Liver (tissue), 9 donors: ENCODE results near the gene IZUMO2. TPM values are rescaled to one million over a fixed set of nuclear protein-coding genes. Genes with fewer than 3 reads are reported as not detected.

Source experiments
- DNase-seq: peaks from one replicate; pipeline ENCODE4 v3.0.0-alpha.2; 2017; ENCODE audit warnings: low spot score
- H3K27ac ChIP-seq, 2 donors: one replicate each; pipeline ENCODE4 v1.7.0; 2013; ENCODE audit warnings: inconsistent platforms in 2 of 2, low read length in 2 of 2, control low read depth in 1 of 2, low read depth in 1 of 2, mild to moderate bottlenecking in 1 of 2
- H3K27me3 ChIP-seq, 4 donors: one replicate each; pipeline versions ENCODE4 v1.6.1 to v1.7.0; 2013; ENCODE audit warnings: low read length in 3 of 4, inconsistent platforms in 1 of 4, mild to moderate bottlenecking in 1 of 4, moderate library complexity in 1 of 4; ENCODE audit not compliant: control insufficient read depth in 4 of 4, insufficient read depth in 4 of 4
- H3K36me3 ChIP-seq, 4 donors: one replicate each; pipeline versions ENCODE4 v1.6.1 to v1.7.0; 2013; ENCODE audit warnings: low read length in 3 of 4, mild to moderate bottlenecking in 3 of 4, low read depth in 1 of 4, moderate library complexity in 1 of 4; ENCODE audit not compliant: control insufficient read depth in 4 of 4, insufficient read depth in 3 of 4
- H3K4me1 ChIP-seq, 4 donors: one replicate each; pipeline versions ENCODE4 v1.6.1 to v1.7.0; 2013; ENCODE audit warnings: low read length in 3 of 4, mild to moderate bottlenecking in 3 of 4, moderate library complexity in 1 of 4; ENCODE audit not compliant: control insufficient read depth in 4 of 4, insufficient read depth in 4 of 4
- H3K4me3 ChIP-seq, 3 donors: one replicate each; pipeline versions ENCODE4 v1.6.1 to v1.7.0; 2013; ENCODE audit warnings: low read length in 3 of 3, control low read depth in 1 of 3, low read depth in 1 of 3, mild to moderate bottlenecking in 1 of 3
- H3K9ac ChIP-seq, 2 donors: one replicate each; pipeline ENCODE4 v1.7.0; 2013; ENCODE audit warnings: low read length in 2 of 2, mild to moderate bottlenecking in 2 of 2, moderate library complexity in 2 of 2, control low read depth in 1 of 2, low read depth in 1 of 2
- H3K9me3 ChIP-seq, 4 donors: one replicate each; pipeline versions ENCODE4 v1.6.1 to v1.7.0; 2013; ENCODE audit warnings: low read length in 3 of 4; ENCODE audit not compliant: control insufficient read depth in 4 of 4
- EGR1 ChIP-seq, 2 donors: IDR thresholded peaks; 2 replicates each; pipeline ENCODE4 v1.6.1; 2016 to 2018; ENCODE audit warnings: antibody characterized with exemption in 2 of 2, low read depth in 2 of 2
- FOXA2 ChIP-seq: IDR thresholded peaks from 2 replicates; pipeline ENCODE4 v1.6.1; 2016; ENCODE audit warnings: antibody characterized with exemption
- GABPA ChIP-seq, 2 donors: IDR thresholded peaks in 1 of 2; conservative IDR thresholded peaks in 1 of 2; 2 replicates each; pipeline ENCODE4 v1.6.1; 2016; ENCODE audit warnings: antibody characterized with exemption in 2 of 2, mild to moderate bottlenecking in 1 of 2, moderate library complexity in 1 of 2
- HNF4G ChIP-seq: IDR thresholded peaks from 2 replicates; pipeline ENCODE4 v1.6.1; 2016; ENCODE audit warnings: antibody characterized with exemption
- JUND ChIP-seq, 2 donors: IDR thresholded peaks; 2 replicates each; pipeline ENCODE4 v1.6.1; 2016; ENCODE audit warnings: antibody characterized with exemption in 2 of 2
- NR2F2 ChIP-seq: IDR thresholded peaks from 2 replicates; pipeline ENCODE4 v1.6.1; 2016; ENCODE audit warnings: antibody characterized with exemption
- RXRA ChIP-seq, 2 donors: IDR thresholded peaks; 2 replicates each; pipeline ENCODE4 v1.6.1; 2017 to 2018; ENCODE audit warnings: antibody characterized with exemption in 2 of 2, mild to moderate bottlenecking in 1 of 2
- SP1 ChIP-seq: IDR thresholded peaks from 2 replicates; pipeline ENCODE4 v1.6.1; 2018; ENCODE audit warnings: antibody characterized with exemption, mild to moderate bottlenecking
- TAF1 ChIP-seq: conservative IDR thresholded peaks from 2 replicates; pipeline ENCODE4 v1.6.1; 2016; ENCODE audit warnings: antibody characterized with exemption, mild to moderate bottlenecking
- YY1 ChIP-seq: IDR thresholded peaks from 2 replicates; pipeline ENCODE4 v1.6.1; 2016; ENCODE audit warnings: antibody characterized with exemption, mild to moderate bottlenecking
- WGBS: extraction: QIAGEN DNeasy Blood & Tissue Kit; methylation state at CpG from one replicate; pipeline ENCODE4 v1.1.7; 2013; 5-methylcytosine and 5-hydroxymethylcytosine counted together
- polyA plus RNA-seq, 2 donors: library from polyadenylated mRNA; stranded (reverse) in 1 of 2; unstranded in 1 of 2; fragments of 200-250 nt in 1 of 2; fragments of >200 nt in 1 of 2; fragmentation: Nextera tagmentation in 1 of 2; extraction: Ambion mirVana in 1 of 2; gene quantifications; one replicate each; pipeline versions ENCODE4 v1.2.1 to v1.2.3, GENCODE V29; 2013 to 2015
- total RNA-seq, 2 donors: library from RNA; depleted of rRNA; stranded (reverse); fragments of >200 nt; gene quantifications; one replicate each; pipeline ENCODE4 v1.2.3, GENCODE V29; 2014
- TF ChIP-seq, protein P1 (sequence below): IDR thresholded peaks from 2 replicates; pipeline ENCODE4 v1.6.1; 2016; ENCODE audit warnings: antibody characterized with exemption
- TF ChIP-seq, protein P2 (sequence below): fragments of 150-350 bp; IDR thresholded peaks from 2 replicates; pipeline ENCODE4 v1.5.1; 2017; ENCODE audit warnings: improper control_type of control experiment, low read depth, low read length; ENCODE audit not compliant: missing input control
- TF ChIP-seq, protein P3 (sequence below): IDR thresholded peaks from 2 replicates; pipeline ENCODE4 v1.6.1; 2016; ENCODE audit warnings: antibody characterized with exemption, mild to moderate bottlenecking
- TF ChIP-seq, protein P4 (sequence below): IDR thresholded peaks from 2 replicates; pipeline ENCODE4 v1.6.1; 2016; ENCODE audit warnings: antibody characterized with exemption
- TF ChIP-seq, protein P5 (sequence below): IDR thresholded peaks from 2 replicates; pipeline ENCODE4 v1.6.1; 2016; ENCODE audit warnings: antibody characterized with exemption
- donor health status: healthy.
- donor health status: healthy.
- donor health status: healthy.
- donor health status: healthy.
- donor health status: healthy.

The IZUMO2 gene
- total and polyA plus RNA-seq, 4 donors = not detected

DNA sequence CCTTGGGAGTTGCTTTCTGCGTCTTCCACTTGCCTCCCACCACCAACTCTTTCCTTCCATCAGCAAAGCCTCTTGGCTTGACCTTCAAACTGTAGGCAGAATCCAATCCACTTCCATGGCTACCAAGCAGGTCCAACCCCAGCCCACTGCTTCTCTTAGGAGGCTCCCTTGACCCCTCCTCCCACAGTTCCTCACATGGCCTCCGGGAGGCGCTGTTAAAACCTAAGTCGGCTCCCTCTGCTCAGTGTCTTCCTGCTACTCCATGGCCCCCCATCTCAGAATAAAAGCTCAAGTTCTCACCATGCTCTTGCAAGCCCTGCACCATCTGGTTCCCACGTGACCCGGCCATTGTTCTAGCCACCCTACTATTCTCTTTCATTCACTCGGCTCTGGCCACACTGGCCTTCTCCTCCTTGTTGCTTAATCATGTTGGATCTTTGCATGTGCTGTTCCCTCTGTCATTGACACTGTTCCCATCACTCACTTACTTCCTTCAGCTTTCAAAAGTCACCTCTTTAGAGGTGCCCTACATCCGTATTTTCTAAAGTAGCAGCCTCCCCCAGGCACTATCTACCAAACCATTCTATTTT lies 7.5 kb downstream of the IZUMO2 start:
- H3K36me3 ChIP-seq = no peaks in the 10 kb centered on the region
- 82% methylated on average over 8 of the region's 8 CpGs for WGBS
- DNase-seq = no peak

More for the DNA sequence above, 7.5 kb downstream of the IZUMO2 start:
- H3K4me3 ChIP-seq = no peak overlapping the region
- H3K9me3 ChIP-seq = peaks cover 0 to 5% (median 2%) of the 10 kb centered on the region in 4 donors
- H3K9ac ChIP-seq = no peak overlapping the region
- no peaks in the 10 kb centered on the region for H3K27me3 ChIP-seq
- H3K4me1 ChIP-seq = no peaks in the 10 kb centered on the region
- no peak overlapping the region for H3K27ac ChIP-seq
- TF ChIP-seq, protein P1, sequence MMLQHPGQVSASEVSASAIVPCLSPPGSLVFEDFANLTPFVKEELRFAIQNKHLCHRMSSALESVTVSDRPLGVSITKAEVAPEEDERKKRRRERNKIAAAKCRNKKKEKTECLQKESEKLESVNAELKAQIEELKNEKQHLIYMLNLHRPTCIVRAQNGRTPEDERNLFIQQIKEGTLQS = no peak
- TF ChIP-seq NR2F2 = no peak
- no peak for TF ChIP-seq HNF4G
- TF ChIP-seq SP1 = no peak
- TF ChIP-seq, protein P2, sequence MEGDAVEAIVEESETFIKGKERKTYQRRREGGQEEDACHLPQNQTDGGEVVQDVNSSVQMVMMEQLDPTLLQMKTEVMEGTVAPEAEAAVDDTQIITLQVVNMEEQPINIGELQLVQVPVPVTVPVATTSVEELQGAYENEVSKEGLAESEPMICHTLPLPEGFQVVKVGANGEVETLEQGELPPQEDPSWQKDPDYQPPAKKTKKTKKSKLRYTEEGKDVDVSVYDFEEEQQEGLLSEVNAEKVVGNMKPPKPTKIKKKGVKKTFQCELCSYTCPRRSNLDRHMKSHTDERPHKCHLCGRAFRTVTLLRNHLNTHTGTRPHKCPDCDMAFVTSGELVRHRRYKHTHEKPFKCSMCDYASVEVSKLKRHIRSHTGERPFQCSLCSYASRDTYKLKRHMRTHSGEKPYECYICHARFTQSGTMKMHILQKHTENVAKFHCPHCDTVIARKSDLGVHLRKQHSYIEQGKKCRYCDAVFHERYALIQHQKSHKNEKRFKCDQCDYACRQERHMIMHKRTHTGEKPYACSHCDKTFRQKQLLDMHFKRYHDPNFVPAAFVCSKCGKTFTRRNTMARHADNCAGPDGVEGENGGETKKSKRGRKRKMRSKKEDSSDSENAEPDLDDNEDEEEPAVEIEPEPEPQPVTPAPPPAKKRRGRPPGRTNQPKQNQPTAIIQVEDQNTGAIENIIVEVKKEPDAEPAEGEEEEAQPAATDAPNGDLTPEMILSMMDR = no peak
- TF ChIP-seq, protein P3, sequence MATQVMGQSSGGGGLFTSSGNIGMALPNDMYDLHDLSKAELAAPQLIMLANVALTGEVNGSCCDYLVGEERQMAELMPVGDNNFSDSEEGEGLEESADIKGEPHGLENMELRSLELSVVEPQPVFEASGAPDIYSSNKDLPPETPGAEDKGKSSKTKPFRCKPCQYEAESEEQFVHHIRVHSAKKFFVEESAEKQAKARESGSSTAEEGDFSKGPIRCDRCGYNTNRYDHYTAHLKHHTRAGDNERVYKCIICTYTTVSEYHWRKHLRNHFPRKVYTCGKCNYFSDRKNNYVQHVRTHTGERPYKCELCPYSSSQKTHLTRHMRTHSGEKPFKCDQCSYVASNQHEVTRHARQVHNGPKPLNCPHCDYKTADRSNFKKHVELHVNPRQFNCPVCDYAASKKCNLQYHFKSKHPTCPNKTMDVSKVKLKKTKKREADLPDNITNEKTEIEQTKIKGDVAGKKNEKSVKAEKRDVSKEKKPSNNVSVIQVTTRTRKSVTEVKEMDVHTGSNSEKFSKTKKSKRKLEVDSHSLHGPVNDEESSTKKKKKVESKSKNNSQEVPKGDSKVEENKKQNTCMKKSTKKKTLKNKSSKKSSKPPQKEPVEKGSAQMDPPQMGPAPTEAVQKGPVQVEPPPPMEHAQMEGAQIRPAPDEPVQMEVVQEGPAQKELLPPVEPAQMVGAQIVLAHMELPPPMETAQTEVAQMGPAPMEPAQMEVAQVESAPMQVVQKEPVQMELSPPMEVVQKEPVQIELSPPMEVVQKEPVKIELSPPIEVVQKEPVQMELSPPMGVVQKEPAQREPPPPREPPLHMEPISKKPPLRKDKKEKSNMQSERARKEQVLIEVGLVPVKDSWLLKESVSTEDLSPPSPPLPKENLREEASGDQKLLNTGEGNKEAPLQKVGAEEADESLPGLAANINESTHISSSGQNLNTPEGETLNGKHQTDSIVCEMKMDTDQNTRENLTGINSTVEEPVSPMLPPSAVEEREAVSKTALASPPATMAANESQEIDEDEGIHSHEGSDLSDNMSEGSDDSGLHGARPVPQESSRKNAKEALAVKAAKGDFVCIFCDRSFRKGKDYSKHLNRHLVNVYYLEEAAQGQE = no peak
- no peak for TF ChIP-seq FOXA2
- no peak for TF ChIP-seq TAF1
- no peak for TF ChIP-seq RXRA (IDR thresholded peaks at IDR 0.05)
- TF ChIP-seq EGR1 (IDR thresholded peaks at IDR 0.05; ENCODE audit: low read depth in 2 of 2) = no peak
- no peak for TF ChIP-seq YY1
- TF ChIP-seq JUND (IDR thresholded peaks at IDR 0.05) = no peak
- TF ChIP-seq, protein P4, sequence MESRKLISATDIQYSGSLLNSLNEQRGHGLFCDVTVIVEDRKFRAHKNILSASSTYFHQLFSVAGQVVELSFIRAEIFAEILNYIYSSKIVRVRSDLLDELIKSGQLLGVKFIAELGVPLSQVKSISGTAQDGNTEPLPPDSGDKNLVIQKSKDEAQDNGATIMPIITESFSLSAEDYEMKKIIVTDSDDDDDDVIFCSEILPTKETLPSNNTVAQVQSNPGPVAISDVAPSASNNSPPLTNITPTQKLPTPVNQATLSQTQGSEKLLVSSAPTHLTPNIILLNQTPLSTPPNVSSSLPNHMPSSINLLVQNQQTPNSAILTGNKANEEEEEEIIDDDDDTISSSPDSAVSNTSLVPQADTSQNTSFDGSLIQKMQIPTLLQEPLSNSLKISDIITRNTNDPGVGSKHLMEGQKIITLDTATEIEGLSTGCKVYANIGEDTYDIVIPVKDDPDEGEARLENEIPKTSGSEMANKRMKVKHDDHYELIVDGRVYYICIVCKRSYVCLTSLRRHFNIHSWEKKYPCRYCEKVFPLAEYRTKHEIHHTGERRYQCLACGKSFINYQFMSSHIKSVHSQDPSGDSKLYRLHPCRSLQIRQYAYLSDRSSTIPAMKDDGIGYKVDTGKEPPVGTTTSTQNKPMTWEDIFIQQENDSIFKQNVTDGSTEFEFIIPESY = no peak
- TF ChIP-seq GABPA (IDR thresholded peaks at IDR 0.05 in 1 of 2, conservative IDR thresholded peaks at IDR 0.05 in 1 of 2) = no peak
- TF ChIP-seq, protein P5, sequence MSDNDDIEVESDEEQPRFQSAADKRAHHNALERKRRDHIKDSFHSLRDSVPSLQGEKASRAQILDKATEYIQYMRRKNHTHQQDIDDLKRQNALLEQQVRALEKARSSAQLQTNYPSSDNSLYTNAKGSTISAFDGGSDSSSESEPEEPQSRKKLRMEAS = no peak
